Motor neuron (in vitro differentiated cells): ENCODE data around the gene MS4A2. TPM values are rescaled to one million over a fixed set of nuclear protein-coding genes. Genes with fewer than 3 reads are reported as not detected.
"Not testable (repeated sequence)": the region's sequence is repeated elsewhere in the genome, so short reads cannot be mapped to it uniquely, and the experiment has no call there.

Source experiments
- ATAC-seq, 8 experiments: fragments of 200-7000 bp; cut with Tn5 transposase; replicated peaks in 6 of 8; 2 replicates each; pipeline ENCODE4 v1.8.0; 2021; ENCODE audit warnings: mild to moderate bottlenecking in 8 of 8, moderate library complexity in 8 of 8
- H3K27ac ChIP-seq, 2 donors: fragments of 250-450 bp; sonication (Bioruptor Pico); 2 replicates each; pipeline ENCODE4 v1.9.0; 2021; ENCODE audit warnings: antibody characterized with exemption in 2 of 2, mild to moderate bottlenecking in 2 of 2, moderate library complexity in 1 of 2
- H3K4me1 ChIP-seq, 2 donors: fragments of 250-450 bp; sonication (Bioruptor Pico); replicated peaks in 1 of 2; 2 replicates each; pipeline ENCODE4 v1.6.1; 2021; ENCODE audit warnings: antibody characterized with exemption in 2 of 2, mild to moderate bottlenecking in 2 of 2, moderate library complexity in 1 of 2
- H3K4me3 ChIP-seq, 5 donors: fragments of 250-450 bp; sonication (Bioruptor Pico); 2 replicates each; pipeline ENCODE4 v1.9.0; 2021; ENCODE audit warnings: antibody characterized with exemption in 5 of 5, mild to moderate bottlenecking in 5 of 5, moderate library complexity in 4 of 5
- WGBS, 10 experiments: fragments of 450-650 bp; shearing (Covaris generic); methylation state at CpG; one replicate each; pipeline ENCODE4 v1.0.0; 2022; 5-methylcytosine and 5-hydroxymethylcytosine counted together
- in situ Hi-C, 9 experiments: fragments of 400-800 bp; cut with MboI; loops; one replicate each; pipeline ENCODE4 v1.15.0; 2021; ENCODE audit warnings: low sequenced_read_pairs in 9 of 9, low pct_unique_long_range_greater_than_20kb in 2 of 9; ENCODE audit not compliant: unreplicated experiment in 9 of 9
- total RNA-seq, 8 experiments: library from RNA; unstranded; fragments of 300-600 nt; gene quantifications; 2 replicates each; pipeline versions ENCODE4 v1.2.3 to v1.2.4, GENCODE V29; 2022

MS4A2 gene
- total RNA-seq, 8 experiments from 2014 or later: 0.09 to 0.52 (median 0.14) TPM; not detected in 4

DNA sequence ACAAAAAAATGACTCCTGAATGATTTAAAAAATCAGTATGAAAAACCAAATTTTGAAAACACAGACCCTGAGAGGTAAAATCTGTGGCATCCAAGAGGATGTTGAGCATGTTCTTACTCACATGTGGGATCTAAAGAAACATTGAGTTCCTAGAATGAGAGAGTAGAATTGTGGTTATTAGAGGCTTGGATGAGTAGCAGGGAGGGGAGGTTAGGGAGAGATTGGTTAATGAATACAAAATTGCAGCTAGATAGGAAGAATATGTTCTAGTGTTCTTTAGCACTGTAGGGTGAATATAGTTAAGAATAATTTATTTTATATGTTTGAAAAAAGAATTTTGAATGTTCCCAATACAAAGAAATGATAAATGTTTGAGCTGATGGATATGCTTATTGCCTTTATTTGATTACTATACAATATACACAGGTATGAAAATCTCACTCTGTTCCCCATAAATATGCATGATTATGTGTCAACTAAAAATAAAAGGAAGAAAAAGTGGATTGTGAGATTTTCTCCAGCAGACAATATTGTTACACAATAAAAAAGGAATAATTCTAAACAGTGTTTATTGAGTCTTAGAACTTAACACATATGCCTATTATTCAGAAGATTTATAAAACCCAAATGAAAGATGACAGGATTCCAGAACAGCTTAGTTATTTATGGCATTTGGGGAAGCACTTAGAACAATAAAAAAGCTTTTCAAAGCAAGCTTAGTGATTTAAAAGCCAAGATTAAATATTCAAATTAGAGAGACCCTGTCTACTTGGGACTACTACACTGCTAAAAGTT lies 28.7 kb downstream of the MS4A2 start:
- H3K4me1 ChIP-seq: no peaks in the 10 kb centered on the region
- in situ Hi-C loops: no loop called here
- no peak for ATAC-seq
- H3K4me3 ChIP-seq: no peak overlapping the region
- no peak overlapping the region for H3K27ac ChIP-seq

- no peaks in the 10 kb centered on the region for H3K4me1 ChIP-seq
- no peak overlapping the region for H3K4me3 ChIP-seq
- ATAC-seq: no peak
- WGBS, 10 experiments: 0 to 63% (median 13%) methylated on average over 1 to 2 of the region's 2 CpGs; no CpG with 5 or more reads in 2 of the 10 experiments
- in situ Hi-C loops: no loop called here
- no peak overlapping the region for H3K27ac ChIP-seq
Observed at GRCh38 chr11:60118338-60118737, 29.9 kb downstream of the MS4A2 start.

DNA sequence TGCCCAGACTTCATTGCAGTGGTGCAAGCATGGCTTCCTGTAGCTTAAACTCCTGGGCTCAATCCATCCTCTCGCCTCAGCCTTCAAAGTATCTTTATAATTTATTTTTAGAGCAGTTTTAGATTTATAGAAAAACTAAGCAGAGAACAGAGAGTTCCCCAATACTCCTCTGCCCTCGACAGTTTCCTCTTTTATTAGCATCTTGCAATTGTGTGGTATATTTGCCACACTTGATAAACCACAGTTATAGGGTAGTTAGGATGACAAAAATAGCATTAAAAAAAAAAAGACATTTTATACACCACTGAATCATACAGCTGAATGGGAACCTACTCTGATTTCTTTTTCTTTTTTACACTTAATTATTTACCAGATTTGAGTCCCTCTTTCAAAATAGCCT lies 31.2 kb downstream of the MS4A2 start:
- WGBS, 10 experiments: 0 to 100% (median 82%) methylated on average over 1 to 2 of the region's 2 CpGs
- Histone ChIP-seq H3K27ac (no peak overlapping the region), H3K4me3 (no peak overlapping the region), H3K4me1 (no peaks in the 10 kb centered on the region)
- in situ Hi-C loops: no loop called here
- ATAC-seq: no peak

DNA sequence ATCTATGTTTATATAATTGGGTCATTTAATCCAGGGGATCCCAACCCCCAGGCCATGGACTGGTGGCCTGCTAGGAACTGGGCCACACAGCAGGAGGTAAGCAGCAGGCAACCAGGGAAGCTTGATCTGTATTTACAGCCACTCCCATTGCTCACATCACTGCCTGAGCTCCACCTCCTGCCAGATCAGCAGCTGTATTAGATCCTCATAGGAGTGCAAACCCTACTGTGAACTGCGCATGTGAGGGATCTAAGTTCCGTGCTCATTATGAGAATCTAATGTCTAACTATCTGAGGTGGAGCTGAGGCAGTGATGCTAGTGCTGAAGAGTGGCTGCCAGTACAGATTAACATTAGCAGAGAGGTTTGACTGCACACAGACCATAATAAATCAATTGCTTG lies 32.8 kb downstream of the MS4A2 start:
- ATAC-seq: peak; percentile 36 to 97 (median 55)
- 73 to 100% (median 80%) methylated on average over 1 to 2 of the region's 2 CpGs; no CpG with 5 or more reads in 7 of the 10 experiments for WGBS, 10 experiments
- no peaks in the 10 kb centered on the region for H3K4me1 ChIP-seq
- H3K27ac ChIP-seq: no peak overlapping the region
- H3K4me3 ChIP-seq: no peak overlapping the region
- in situ Hi-C loops: no loop called here

DNA sequence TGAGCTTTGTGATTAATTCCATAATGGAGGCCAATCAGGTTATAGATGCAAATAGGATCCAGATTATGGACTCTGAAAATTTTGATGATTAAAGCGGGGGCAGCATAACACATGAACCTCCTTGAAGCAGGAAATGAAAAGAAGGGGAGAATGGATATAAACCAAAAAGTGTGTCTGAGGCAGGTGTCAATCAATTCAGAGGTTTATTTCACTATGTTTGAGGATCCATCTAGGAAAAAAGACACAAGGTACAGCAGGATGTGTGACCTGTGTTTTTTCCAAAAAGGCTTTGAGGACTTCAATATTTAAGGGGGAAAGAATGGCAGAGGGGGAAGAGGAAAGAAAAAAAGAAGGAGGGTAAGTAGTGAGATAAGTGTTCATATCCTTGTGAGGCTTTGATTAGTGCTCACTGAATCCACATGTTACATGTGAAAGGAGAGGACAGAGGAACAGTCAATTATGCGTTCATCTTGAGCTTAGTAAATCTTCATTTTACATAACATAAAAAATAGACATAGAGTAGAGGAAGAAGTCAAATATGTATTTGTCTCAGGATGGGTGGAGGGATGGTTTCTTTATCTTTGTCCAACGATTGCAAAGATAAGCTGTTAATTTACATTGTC lies 34.1 kb downstream of the MS4A2 start:
- H3K4me1 ChIP-seq: no peaks in the 10 kb centered on the region
- H3K4me3 ChIP-seq: no peak overlapping the region
- 0 to 100% (median 77%) methylated on average over 1 to 3 of the region's 3 CpGs for WGBS, 10 experiments
- no peak overlapping the region for H3K27ac ChIP-seq
- in situ Hi-C loops: no loop called here
- ATAC-seq: no peak

GRCh38 chr11:60124802-60125432 lies 36.5 kb downstream of the MS4A2 start:
- no peak overlapping the region for H3K27ac ChIP-seq
- no peak overlapping the region for H3K4me3 ChIP-seq
- H3K4me1 ChIP-seq: no peaks in the 10 kb centered on the region
- 0 to 100% (median 56%) methylated on average over 1 to 11 of the region's 11 CpGs; no CpG with 5 or more reads in 1 of the 10 experiments for WGBS, 10 experiments
- in situ Hi-C loops: loop anchor here in 3 of 9 experiments (25.0 kb wide), 2 partner anchors 112 to 313 kb away; partner anchors contain the start of genes MRPL16 (in 2 of the 3) and MS4A4E (in 1 of the 3)
- no peak for ATAC-seq

GRCh38 chr11:60125956-60126585 lies 37.6 kb downstream of the MS4A2 start:
- no peaks in the 10 kb centered on the region for H3K4me1 ChIP-seq
- ATAC-seq: no peak
- in situ Hi-C loops: loop anchor here in 3 of 9 experiments (25.0 kb wide), 2 partner anchors 111 to 314 kb away; partner anchors contain the start of genes MRPL16 (in 2 of the 3) and MS4A4E (in 1 of the 3)
- no peak overlapping the region for H3K27ac ChIP-seq
- no peak overlapping the region for H3K4me3 ChIP-seq

DNA sequence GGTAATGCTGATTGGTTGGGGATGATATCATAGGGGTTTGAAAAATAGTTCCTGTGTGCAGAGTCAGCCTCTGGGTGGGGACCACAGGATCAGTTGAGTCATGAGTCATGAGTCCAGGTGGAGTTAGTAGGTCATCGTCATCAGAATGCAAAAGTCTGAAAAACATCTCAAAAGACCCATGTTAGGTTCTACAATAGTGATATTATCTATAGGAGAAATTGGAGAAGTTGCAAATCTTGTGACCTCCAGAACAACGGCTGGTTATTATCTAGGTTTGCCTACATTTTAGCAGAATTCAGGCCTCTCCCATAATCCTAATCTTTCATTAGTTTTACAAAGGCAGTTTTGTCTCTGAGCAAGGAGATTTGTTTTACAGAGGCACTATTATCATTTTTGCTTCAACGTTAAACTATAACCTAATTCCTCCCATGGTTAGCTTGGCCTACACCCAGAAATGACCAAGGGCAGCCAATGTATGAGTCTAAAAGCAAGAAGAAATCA lies 38.9 kb downstream of the MS4A2 start:
- in situ Hi-C loops: loop anchor here in 3 of 9 experiments (25.0 kb wide), 2 partner anchors 110 to 315 kb away; partner anchors contain the start of genes MRPL16 (in 2 of the 3) and MS4A4E (in 1 of the 3)
- ATAC-seq: peak in 2 of 8 experiments; percentile 84 to 88
- WGBS, 10 experiments: 0 to 100% (median 85%) methylated on average over 1 to 3 of the region's 3 CpGs

DNA sequence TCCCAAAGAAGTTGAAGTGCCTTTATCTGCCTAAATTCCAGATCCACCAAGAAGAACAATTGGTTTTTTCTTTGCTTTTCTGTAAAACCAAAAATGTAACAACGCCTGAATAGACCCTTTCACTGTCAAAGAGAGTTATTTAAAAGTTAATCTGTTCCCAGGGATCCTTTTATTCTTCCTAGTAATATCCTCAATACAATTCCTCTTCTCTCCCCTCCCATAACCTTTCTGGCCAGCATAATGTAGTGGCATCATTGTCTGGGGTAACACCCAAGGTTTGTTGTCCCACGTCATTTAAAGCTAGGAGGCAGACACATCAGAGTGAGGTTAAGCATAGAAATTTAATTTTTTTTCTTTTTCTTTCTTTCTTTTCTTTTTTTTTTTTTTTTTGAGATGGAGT lies 39.9 kb downstream of the MS4A2 start:
- WGBS, 10 experiments: 4 to 52% (median 25%) methylated on average over 1 to 2 of the region's 2 CpGs
- in situ Hi-C loops: loop anchor here in 3 of 9 experiments (25.0 kb wide), 2 partner anchors 109 to 316 kb away; partner anchors contain the start of genes MRPL16 (in 2 of the 3) and MS4A4E (in 1 of the 3)
- H3K4me1 ChIP-seq: no peaks in the 10 kb centered on the region
- no peak overlapping the region for H3K27ac ChIP-seq
- no peak overlapping the region for H3K4me3 ChIP-seq
- no peak for ATAC-seq

More for the DNA sequence above, 38.9 kb downstream of the MS4A2 start:
- Histone ChIP-seq H3K4me3 (no peak overlapping the region), H3K27ac (no peak overlapping the region), H3K4me1 (no peaks in the 10 kb centered on the region)

DNA sequence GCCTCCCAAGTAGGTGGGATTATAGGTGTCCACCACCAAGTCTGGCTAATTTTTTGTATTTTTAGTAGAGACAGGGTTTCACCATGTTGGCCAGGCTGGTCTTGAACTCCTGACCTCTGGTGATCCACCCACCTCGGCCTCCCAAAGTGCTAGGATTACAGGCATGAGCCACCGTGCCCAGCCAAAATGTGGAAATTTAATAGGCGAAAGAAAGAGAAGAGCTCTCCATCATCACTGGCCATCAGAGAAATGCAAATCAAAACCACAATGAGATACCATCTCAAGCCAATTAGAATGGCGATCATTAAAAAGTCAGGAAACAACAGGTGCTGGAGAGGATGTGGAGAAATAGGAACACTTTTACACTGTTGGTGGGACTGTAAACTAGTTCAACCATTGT lies 40.4 kb downstream of the MS4A2 start:
- 8 to 100% (median 68%) methylated on average over 1 to 3 of the region's 4 CpGs; no CpG with 5 or more reads in 7 of the 10 experiments for WGBS, 10 experiments
- in situ Hi-C loops: loop anchor here in 3 of 9 experiments (25.0 kb wide), 2 partner anchors 108 to 317 kb away; partner anchors contain the start of genes MRPL16 (in 2 of the 3) and MS4A4E (in 1 of the 3)
- not testable (repeated sequence) for H3K4me1 ChIP-seq, ATAC-seq, H3K27ac ChIP-seq, H3K4me3 ChIP-seq

DNA sequence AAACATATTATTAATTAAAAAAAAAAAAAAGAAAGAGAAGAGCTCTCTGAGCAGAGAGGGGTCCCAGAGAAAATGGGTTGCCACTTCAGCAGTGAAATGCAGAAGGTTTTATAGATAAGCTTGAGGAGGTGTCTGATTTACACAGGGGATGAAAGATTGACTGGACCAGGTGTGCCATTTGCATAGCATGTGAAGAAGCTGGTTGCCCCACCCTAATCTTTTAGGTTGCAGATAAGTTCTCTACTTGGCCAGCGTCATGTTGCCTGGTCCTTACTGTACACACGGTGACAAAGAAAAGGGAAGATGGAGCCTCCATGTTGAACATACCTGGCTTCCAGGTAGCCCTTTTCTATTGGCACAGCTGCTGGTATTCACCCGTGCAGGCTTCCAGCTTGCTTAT lies 41.4 kb downstream of the MS4A2 start:
- no peak for ATAC-seq
- in situ Hi-C loops: loop anchor here in 4 of 9 experiments (10.0 to 25.0 kb wide), 3 partner anchors 107 to 318 kb away; partner anchors contain the start of genes MRPL16 (in 2 of the 4) and MS4A4E (in 1 of the 4)

GRCh38 chr11:60130496-60130895 lies 42.0 kb downstream of the MS4A2 start:
- peak; percentile 53 to 89 (median 70) for ATAC-seq
- in situ Hi-C loops: loop anchor here in 4 of 9 experiments (10.0 to 25.0 kb wide), 3 partner anchors 107 to 318 kb away; partner anchors contain the start of genes MRPL16 (in 2 of the 4) and MS4A4E (in 1 of the 4)
- H3K27ac ChIP-seq: no peak overlapping the region
- H3K4me1 ChIP-seq: no peaks in the 10 kb centered on the region
- no peak overlapping the region for H3K4me3 ChIP-seq

More for the DNA sequence above, 41.4 kb downstream of the MS4A2 start:
- Histone ChIP-seq H3K27ac (no peak overlapping the region), H3K4me3 (no peak overlapping the region), H3K4me1 (no peaks in the 10 kb centered on the region)
- WGBS, 10 experiments: 33 to 100% (median 83%) methylated on average over 1 to 3 of the region's 3 CpGs; no CpG with 5 or more reads in 1 of the 10 experiments
